Kidney (tissue), 2 donors: ENCODE results near the gene GIMAP6. TPM values are rescaled to one million over a fixed set of nuclear protein-coding genes. Genes with fewer than 3 reads are reported as not detected.

Experiments
- polyA plus RNA-seq: library from polyadenylated mRNA; stranded (reverse); fragments of 350-450 nt; fragmentation: Illumina TruSeq; extraction: RNeasy Lipid Tissue Mini Kit (QIAGEN cat#74804); gene quantifications from one replicate; pipeline ENCODE4 v1.2.3, GENCODE V29; 2014; ENCODE audit warnings: low read depth, low replicate concordance; ENCODE audit not compliant: insufficient read depth
- total RNA-seq: library from RNA; stranded (reverse); fragmentation: NEBNext Ultra II Directional; extraction: Animal tissue kit (Norgen Biotek cat#: 25700); gene quantifications from one replicate; pipeline ENCODE4 v1.2.1, GENCODE V29; 2021
- donor health status: DM: yes; HTN: yes; CAD: no.

GIMAP6 gene
- total and polyA plus RNA-seq, 2 donors from 2014 or later, result 14.3 to 48.7 TPM

Other genes starting within 250 kb of the GIMAP6 start
- gene GIMAP8, start 181.8 kb downstream of the GIMAP6 start, total RNA-seq, result 24.3 TPM
- gene GIMAP8, start 181.8 kb downstream of the GIMAP6 start, polyA plus RNA-seq, result 10.2 TPM
- gene GIMAP7, start 117.5 kb downstream of the GIMAP6 start, total RNA-seq, result 43.6 TPM
- 36.0 TPM for gene GIMAP7, start 117.5 kb downstream of the GIMAP6 start, polyA plus RNA-seq
- gene GIMAP4, start 65.0 kb downstream of the GIMAP6 start, total RNA-seq, result 61.4 TPM
- 28.9 TPM for gene GIMAP4, start 65.0 kb downstream of the GIMAP6 start, polyA plus RNA-seq
- 19.5 TPM for gene GIMAP2, start 53.3 kb upstream of the GIMAP6 start, total RNA-seq
- 6.7 TPM for gene GIMAP2, start 53.3 kb upstream of the GIMAP6 start, polyA plus RNA-seq
- 10.2 TPM for gene GIMAP1, start 84.2 kb upstream of the GIMAP6 start, total RNA-seq
- gene GIMAP1, start 84.2 kb upstream of the GIMAP6 start, polyA plus RNA-seq, result 6.4 TPM
- gene GIMAP5, start 105.0 kb upstream of the GIMAP6 start, total RNA-seq, result 30.0 TPM
- gene GIMAP5, start 105.0 kb upstream of the GIMAP6 start, polyA plus RNA-seq, result 21.2 TPM
- 345 TPM for gene TMEM176B, start 168.0 kb upstream of the GIMAP6 start, total RNA-seq
- 542 TPM for gene TMEM176B, start 168.0 kb upstream of the GIMAP6 start, polyA plus RNA-seq
- gene TMEM176A, start 168.4 kb upstream of the GIMAP6 start, total RNA-seq, result 288 TPM
- gene TMEM176A, start 168.4 kb upstream of the GIMAP6 start, polyA plus RNA-seq, result 513 TPM
- 170 TPM for gene AOC1, start 220.1 kb upstream of the GIMAP6 start, total RNA-seq
- gene AOC1, start 220.1 kb upstream of the GIMAP6 start, polyA plus RNA-seq, result 99.1 TPM